HG02840 (cell line): ENCODE results near the gene UBAC2.

Experiments
- ATAC-seq: cut with Tn5 transposase; IDR thresholded peaks from one replicate; pipeline ENCODE4 v1.9.1; 2021; ENCODE audit warnings: mild to moderate bottlenecking, moderate library complexity, moderate number of reproducible peaks; ENCODE audit not compliant: unreplicated experiment, low FRiP score

Gene UBAC2

DNA sequence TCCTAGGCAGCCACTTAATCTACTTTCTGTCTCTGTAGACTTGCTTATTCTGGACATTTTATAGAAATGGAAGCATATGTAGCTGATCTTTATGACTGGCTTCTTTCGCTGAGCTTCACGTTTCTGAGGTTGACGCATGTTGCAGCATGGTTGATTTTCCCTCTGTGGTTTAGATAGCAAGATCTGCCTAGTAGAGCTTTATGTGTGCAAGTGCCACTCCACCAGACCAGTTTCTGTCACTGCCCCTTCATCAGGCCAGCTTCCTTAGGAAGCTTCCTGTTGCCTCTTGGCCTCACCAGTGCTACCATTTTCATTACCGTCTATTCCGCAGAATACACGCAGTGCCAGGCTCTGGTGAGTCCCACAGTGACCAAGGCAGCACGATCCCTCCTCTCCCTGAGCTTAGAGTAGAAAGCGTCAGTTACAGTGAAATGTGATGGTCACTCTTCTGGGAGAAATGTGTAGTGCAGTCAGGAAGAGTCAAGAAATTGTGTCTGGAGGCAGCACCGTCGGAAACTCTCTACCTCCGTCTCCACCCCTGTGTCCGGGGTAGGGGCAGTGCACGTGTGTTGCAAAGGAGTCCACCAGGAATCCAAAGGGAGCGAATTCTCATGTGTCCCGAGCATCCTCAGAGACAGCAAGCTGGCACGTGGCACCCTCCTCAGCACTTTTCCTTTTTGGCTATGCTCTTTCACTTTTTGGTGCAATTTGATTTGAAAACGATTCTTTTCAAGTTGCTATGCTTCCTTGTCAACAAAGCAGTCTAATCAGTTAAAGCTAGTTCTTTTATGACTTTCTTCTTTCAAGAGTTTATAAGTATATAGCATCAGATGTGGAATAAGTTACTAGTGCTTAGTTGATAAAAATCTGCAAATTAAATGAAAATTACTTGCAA is 151.9 kb downstream of the UBAC2 start:
- no peak for ATAC-seq

DNA sequence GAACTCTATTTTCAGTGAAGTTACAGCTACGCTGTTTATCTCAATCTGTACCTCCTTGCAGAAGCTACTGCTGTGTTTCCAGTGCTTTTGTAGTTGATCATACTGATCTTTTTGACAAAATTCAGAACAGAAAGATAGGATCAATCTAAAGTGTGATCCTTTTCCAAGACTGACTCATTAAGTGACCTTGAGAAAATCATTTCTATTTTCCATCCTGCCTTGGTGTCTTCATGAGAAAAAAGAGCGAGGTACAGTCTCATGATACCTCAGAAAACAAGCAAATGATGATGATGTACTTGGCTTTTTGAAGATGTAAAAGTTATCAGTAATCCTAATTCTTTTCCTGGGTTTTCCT is 152.6 kb downstream of the UBAC2 start:
- ATAC-seq = no peak

DNA sequence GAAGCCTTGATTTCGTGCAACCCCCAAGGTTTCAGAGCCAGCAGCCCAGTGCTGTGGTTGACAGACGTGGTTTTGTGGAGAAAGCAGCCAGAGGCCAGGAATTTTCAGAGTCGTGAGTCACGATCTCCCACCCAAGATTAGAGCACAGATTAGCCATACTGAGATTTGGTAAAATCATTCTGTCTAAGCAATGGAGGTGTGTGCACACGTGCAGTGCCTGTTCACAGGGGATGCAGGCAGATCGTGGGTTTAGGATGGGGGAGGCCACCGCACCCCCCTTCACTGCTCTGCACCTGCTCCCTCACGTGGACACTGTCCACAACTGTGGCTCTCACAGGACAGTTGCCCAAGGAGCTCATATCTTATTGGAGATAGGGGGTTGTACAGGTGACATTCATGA is 153.2 kb downstream of the UBAC2 start:
- no peak for ATAC-seq

DNA sequence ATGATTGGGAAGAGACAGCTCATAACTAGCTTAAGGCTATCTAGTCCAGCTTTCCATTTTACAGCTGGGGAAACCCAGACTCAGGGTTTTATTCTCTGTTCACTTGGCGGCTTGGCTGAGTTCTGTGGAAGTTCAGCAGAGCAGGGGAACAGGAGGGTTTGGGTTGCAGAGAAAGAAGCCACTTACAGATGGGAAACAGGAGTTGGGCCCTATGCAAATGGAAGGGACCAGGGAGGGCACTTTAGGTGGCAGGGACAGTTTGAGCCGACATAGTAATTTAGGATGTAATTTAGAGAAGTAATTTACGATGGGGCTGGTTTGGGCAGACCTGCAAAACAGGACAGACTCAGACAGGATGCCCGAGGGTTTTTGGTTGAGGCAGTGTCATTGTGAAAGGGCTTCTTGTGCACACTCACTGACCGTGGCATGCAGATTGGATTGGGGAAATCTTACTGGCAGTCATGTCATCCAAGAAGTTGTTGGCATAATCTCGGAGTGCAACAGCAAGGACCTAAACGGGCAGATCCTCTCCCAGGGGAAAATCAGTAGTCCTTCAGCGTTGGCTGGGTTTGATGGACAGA is 153.8 kb downstream of the UBAC2 start:
- no peak for ATAC-seq

DNA sequence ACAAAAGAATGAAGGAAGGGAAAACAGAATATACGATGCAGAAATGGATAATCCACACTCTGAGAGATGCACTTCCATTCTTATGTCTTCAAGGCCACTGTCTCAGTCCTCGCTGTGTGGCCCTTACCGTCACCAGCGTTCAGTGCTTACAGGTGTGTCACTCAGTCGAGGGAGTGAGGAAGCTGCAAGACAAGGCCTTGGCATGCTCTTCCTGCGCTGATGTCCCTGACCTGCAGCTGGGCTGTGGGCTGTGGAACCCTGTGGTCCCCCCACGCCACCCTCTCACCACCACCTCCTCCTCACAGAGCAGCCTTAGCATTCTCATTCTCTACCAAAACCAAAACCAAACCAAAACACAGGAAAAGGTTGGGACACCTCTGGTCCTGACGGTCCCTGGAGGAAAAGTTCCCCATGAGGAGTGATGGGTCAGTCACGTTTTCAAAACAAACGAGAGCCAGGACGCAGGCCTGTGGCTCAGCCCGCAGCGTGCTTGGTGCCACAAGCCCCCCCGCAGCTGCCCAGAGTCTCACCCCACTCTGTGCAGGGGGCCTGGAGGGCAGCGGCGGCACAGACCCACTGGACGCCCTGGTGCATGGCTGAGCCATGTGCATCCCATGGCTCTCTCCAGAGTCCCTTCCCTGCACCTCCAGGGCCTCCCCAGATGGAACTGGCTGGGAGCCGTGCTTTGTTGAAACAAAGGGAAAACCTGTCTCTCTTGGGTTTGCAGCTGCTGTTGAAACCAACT is 154.8 kb downstream of the UBAC2 start:
- ATAC-seq = no peak

DNA sequence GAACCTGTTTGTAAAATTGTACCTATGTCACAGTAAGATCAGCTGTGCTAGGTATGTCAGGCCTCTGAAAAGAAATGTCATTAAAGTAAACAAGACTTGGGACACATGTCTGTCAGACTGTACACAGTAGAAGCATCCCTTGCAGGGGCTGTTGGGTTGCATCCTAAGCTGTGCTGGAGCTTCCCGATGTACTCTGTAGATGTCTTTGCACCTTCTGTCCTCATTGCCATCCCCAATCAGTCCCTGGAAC is 155.3 kb downstream of the UBAC2 start:
- ATAC-seq = no peak

DNA sequence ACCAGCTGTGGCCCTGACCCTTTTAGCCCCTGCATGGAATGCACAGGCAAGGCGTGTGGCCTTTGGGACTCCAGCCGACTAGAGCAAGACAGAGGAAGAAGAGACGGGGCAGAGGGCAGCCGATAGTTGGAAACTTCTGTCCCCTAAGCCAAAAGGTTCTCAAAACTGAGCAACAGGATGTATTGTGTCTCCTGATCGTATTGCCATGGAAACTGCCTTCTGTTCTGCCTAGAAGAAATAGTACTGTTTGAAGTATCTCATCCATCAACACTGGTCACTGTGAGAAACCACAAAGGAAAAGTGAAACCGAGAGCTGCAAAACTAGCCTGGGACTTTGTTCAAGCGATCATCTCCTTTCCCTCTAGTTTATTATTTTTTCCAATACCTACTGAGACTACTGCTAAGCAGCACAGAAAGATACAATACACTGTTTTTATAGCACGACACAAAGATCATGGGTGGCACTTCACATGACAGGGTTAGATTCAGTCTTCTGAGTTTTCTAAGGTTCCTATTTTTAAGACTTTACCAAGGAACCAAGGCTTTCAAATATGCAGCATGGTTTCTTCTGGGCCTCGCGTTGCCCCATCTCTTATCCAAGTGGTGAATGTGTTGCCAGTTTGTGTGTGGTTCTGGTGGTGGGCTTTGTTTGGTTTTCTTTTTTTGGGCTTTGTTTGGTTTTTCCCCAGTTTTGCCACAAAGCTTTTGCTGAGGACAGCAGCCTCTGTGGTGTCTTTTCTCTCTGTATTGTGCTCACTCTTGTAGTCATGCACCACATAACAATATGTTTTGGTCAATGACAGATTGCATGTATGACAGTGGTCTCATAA is 155.8 kb downstream of the UBAC2 start:
- peak; percentile 44 for ATAC-seq

DNA sequence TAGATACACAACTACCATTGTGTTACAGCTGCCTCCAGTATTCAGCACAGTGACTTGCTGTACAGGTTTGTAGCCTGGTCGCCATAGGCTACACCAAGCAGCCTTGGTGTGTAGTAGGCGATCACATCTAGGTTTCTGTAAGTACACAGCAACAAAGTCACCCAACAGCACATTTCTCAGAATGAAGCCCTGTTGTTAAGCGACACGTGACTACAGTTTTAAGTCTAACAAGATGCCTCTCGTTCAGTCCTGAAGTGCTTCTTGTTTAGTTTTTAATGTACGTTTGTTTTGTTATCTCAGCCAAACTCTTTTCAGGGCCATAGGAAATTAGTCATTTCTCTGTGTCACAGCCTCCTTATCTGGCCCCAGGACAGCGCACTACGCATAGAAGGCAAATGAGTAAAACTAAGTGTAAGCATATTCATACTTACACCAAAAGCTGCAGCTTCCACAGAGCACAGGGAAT is 156.5 kb downstream of the UBAC2 start:
- ATAC-seq = peak; percentile 30

DNA sequence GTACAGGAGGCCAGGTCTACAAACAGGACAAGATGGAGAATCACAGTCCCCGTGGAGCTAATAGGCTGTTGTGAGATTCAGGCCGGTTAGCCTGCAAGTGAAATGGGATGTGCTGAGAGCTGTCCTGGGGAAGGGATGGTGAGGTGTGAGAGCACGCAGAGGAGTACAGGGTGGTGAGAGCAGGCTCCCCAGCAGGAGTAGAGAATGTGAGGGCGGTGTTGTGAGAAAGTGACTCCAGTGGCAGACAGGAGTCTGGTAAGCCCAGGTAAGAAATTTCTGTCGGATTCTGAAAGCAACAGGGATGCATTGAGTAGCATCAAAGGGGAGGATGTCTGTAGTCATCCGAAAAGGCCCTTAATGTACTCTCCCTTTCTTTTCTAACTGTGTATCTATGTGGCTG is 157.3 kb downstream of the UBAC2 start:
- no peak for ATAC-seq

DNA sequence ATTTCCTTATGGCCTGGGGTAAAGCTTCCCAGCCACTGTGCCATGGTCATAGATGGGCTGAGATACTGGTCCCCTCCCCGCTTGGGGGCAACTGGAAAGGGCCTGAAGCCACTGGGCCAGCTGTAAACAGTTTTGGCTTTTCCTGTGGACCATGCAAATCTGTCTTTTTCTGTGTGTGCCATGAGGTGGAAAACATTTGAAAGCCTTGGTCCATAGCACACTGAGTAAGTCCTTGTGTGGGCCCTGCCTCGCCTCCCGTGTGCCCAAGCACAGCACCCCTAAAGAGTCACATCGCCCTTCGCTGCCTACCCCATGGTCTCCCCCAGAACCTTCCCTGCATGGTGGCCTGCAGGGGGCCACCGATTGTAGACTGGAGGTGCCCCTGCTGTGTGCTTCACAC is 158.9 kb downstream of the UBAC2 start:
- no peak for ATAC-seq

DNA sequence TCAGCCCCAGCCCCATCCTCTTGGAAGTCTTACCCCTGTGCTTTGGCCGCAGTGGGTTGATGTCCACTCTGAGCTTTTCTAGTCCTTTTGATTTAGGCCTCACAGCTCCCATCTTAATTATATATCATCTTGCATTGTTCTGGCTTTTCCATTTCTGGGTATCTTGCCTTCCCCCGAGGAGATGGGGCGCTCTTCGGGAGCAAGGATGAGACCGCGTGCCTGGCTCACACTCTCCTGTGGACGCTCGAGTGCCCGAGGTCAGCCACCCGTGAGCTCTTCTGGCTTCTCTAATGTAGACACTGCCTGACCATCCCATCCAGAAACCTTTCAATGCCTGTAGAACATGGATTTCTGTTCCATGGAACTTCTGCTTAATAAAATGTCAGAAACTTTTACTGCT is 160.0 kb downstream of the UBAC2 start:
- no peak for ATAC-seq

DNA sequence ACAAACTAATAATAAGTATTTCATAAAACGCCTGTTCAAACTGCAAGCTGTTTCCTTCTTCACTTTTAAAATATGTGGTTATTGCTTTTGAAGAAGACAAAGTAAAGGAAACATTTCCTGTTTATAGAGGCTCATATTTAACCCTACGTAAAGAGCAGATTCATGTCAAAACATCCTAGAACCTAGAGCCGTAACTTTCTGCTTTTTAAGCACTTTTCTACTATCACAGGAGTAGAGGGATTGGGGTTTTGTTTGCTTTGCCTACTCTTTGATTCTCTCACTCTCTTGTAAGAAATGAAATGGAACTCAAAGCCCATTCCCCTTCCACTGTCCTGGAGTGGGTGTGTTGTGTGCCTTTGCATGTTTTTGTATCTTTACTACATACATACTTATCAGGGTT is 160.5 kb downstream of the UBAC2 start:
- ATAC-seq = no peak

DNA sequence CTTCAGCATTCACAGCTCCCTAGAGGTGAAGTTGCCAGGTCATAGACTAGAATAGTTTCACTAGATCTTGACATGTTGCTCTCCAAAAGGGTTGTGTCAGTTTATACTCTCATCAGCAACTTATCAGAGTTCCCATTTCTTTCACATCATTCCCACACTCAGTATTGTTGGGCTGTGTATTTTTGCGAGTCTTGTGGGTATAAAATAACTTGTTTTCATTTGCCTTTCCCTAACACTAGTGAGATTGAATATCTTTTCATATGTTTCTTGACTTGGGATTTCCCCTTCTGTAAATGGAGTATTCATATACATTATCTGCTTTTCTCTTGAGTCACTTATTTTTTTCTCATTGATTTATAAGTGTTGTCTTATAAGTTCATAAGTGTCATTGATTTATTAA is 161.7 kb downstream of the UBAC2 start:
- no peak for ATAC-seq

DNA sequence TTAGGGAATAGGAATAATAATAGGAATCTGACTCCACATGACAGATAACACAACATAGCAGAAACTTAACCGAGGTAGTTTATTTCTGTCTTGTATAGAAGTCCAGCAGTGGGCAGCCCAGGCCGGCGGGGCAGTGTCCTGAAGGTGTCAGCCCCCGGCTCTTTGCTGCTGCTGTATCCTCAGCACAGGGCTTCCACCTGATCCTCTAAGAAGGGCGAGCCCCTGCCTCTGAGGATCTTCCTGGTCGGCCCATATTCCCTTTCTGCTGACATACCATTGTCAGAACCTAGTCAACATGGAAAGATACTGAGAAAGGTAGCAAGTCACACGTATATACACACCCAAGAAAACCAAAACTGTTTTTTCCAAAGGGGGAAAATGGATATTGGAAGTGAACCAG is 162.7 kb downstream of the UBAC2 start:
- no peak for ATAC-seq

DNA sequence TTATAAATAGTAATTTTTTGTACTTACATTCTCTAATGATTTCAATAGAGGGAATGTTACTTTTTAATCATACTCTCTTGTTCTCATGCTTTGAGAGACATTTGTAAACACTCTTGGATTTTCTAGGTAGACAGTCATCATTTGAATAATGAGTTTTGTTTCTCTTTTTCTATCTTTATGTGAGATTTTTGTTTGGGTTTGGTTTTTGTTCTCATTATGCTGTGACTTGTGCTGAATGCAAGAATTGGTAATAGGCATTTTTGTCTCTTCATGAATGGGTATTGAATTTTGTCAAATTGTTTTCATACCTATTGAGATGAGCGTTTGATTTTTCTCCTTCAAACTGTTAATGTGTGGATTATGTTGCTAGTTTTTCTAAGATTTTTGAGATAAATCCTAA is 163.3 kb downstream of the UBAC2 start:
- ATAC-seq = no peak

DNA sequence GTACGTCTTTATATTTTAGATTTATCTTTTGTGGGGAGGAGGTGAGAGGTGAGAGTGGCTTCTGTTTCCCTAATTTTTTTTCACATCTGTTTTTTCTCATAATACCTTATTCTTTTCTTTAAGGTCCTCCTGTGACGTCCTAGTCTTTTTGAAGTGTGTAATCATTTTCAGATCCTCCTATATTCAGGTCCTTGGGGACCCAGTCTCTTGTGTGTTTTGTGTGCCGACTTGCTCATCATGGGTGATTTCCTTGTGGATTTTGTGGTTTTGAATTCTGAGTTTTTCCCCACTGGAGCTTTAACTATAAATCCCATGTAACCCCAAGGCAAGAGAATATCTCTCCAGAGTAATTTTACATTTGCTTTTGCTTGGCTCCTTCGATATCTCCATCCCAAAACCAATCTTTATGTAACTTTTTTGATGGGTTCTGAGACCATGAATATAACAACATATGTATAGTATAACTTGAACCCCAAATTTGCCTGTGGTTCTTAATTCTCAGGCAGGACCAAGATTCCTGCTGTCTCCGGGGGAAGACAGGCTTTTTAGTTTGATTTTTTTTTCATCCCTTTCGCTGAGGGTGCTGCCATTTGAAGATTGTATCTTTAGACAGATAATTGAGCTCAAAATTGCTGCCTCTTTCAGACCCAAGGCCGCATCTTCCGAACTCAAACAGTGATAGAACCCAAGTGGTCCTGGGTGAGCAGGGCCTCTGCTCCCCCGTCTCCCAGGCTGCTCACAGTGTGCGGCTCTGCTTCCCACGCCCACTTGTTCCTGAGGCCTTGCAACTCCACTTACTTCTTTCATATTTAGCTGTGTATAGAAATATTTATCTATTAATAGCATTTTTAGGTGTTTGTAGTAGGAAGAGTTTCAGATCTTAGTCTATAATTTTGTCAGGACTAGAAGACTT is 165.7 kb downstream of the UBAC2 start:
- ATAC-seq = no peak

DNA sequence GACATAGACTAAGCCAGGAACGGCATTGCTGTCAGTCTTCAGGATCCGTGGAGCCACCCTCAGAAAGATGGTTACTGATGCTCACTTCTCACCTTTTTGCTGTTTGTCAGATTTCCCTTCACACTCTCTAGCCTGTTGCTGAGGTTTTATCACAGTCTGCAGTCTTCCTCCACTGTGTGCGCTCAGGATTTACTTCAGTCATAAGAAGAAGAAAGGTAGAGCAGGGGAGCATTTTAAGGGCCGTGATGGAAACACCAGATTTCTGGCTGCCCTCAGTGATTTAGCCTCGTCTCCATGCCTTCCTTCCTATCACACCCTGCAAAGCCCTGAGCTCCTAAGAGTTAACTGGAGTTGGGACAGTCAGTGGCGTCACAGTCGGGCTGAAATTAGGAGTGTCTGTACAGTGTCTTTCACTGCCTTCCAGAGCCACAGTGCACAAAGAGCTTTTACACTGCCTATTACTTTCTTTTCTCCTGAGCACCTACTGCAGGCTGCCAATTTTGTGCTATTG is 166.5 kb downstream of the UBAC2 start:
- no peak for ATAC-seq

DNA sequence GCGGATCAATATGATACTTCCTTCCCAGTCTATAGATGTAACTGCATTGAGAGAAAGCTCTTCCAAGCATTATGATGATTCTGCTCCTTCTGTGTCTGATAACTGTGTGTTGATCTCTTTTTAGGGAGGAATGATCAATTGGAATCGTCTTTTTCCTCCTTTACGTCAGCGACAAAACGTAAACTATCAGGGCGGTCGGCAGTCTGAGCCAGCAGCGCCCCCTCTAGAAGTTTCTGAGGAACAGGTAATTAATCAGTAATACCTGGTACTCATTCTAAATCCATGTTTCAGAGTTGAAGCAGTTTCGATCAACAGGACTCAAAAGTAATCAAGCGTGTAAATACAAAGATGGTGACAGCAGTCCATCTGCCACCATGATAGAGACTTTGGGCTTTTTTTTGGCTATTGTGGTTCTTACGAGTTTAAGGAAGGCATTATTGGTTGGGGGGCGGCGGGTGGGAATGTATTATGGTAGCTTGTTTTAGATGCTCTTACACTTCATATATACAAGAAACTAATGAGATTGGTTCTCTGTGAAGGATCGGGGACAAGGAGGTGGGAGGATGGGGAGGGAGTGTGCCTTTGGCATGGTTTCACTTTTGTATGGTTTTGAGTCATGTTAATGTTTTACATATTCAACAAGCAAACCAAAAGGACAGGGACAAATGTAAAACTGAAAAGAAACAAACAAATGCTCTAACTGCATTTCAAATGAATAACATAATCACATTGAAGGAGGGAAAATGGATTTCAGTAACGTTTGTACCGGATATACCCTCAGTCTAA is 167.2 kb downstream of the UBAC2 start:
- no peak for ATAC-seq
